GM12873 (cell line): ENCODE data around the gene ZBP1.

ENCODE experiments used
- CTCF ChIP-seq: IDR thresholded peaks from 2 replicates; pipeline ENCODE4 v1.5.1; 2012; ENCODE audit warnings: low read depth, mild to moderate bottlenecking, moderate library complexity, low read length, control low read depth; ENCODE audit not compliant: insufficient read depth; ENCODE audit errors: missing control alignments

Gene ZBP1

GRCh38 chr20:57652606-57653545 lies 32.6 kb upstream of the ZBP1 start:
- TF ChIP-seq CTCF, result peak; percentile 29

GRCh38 chr20:57651881-57652605 lies 31.8 kb upstream of the ZBP1 start:
- TF ChIP-seq CTCF, result no peak

- TF ChIP-seq CTCF, result no peak
These were observed 30.7 kb upstream of the ZBP1 start for GRCh38 chr20:57650756-57651483.

GRCh38 chr20:57650266-57650665 lies 30.0 kb upstream of the ZBP1 start:
- TF ChIP-seq CTCF, result no peak

- no peak for TF ChIP-seq CTCF
These were observed 29.4 kb upstream of the ZBP1 start for GRCh38 chr20:57649617-57650015.

- TF ChIP-seq CTCF, result no peak
These were observed 28.8 kb upstream of the ZBP1 start for GRCh38 chr20:57648878-57649616.
